HepG2 (cell line): ENCODE results near the gene C1orf141.
"Not testable (repeated sequence)": the region's sequence is repeated elsewhere in the genome, so short reads cannot be mapped to it uniquely, and the experiment has no call there.

Source experiments
- BORCS8-MEF2B ChIP-seq: sonication (generic); formaldehyde crosslinking; IDR thresholded peaks from 2 replicates; pipeline ENCODE4 v1.8.0; 2022; ENCODE audit warnings: mild to moderate bottlenecking, missing genetic modification reagents
- CTCF ChIP-seq: sonication (generic); formaldehyde crosslinking; IDR thresholded peaks from 2 replicates; pipeline ENCODE4 v1.5.0; 2020; ENCODE audit warnings: mild to moderate bottlenecking, missing genetic modification reagents, moderate library complexity
- HCFC1 ChIP-seq: fragments of 150-350 bp; IDR thresholded peaks from 2 replicates; pipeline ENCODE4 v1.6.1; 2014; ENCODE audit warnings: low read depth, low read length
- HOMEZ ChIP-seq: IDR thresholded peaks from 2 replicates; pipeline ENCODE4 v1.6.1; 2016; ENCODE audit warnings: low read depth
- JUND ChIP-seq: sonication (generic); formaldehyde crosslinking; IDR thresholded peaks from 2 replicates; pipeline ENCODE4 v1.8.0; 2022; ENCODE audit warnings: mild to moderate bottlenecking, missing genetic modification reagents
- SIN3A ChIP-seq: IDR thresholded peaks from 2 replicates; pipeline ENCODE4 v1.6.1; 2011; ENCODE audit warnings: low read depth, mild to moderate bottlenecking, control low read depth, low read length, borderline replicate concordance
- ZBTB20 ChIP-seq: sonication (generic); formaldehyde crosslinking; IDR thresholded peaks from 2 replicates; pipeline ENCODE4 v1.8.1; 2023; ENCODE audit warnings: missing genetic modification reagents, low read depth, mild to moderate bottlenecking, borderline replicate concordance
- ZBTB40 ChIP-seq, 2 experiments: fragments of 450-650 bp in 1 of 2; sonication (generic) in 1 of 2; formaldehyde crosslinking in 1 of 2; IDR thresholded peaks; 2 replicates each; pipeline versions ENCODE4 v1.6.1 to v1.8.0; 2016 to 2022; ENCODE audit warnings: antibody characterized with exemption in 1 of 2, mild to moderate bottlenecking in 1 of 2, missing genetic modification reagents in 1 of 2
- ZFP36 ChIP-seq: fragments of 150-350 bp; IDR thresholded peaks from 2 replicates; pipeline ENCODE4 v1.6.1; 2018; ENCODE audit warnings: borderline replicate concordance, low read length, low read depth; ENCODE audit not compliant: partially characterized antibody
- ZNF282 ChIP-seq: fragments of 450-650 bp; IDR thresholded peaks from 2 replicates; pipeline ENCODE4 v1.6.1; 2018; ENCODE audit not compliant: partially characterized antibody
- ZNF552 ChIP-seq: sonication (generic); formaldehyde crosslinking; IDR thresholded peaks from 2 replicates; pipeline ENCODE4 v1.9.0; 2022; ENCODE audit warnings: missing genetic modification reagents, mild to moderate bottlenecking, borderline replicate concordance
- ZNF781 ChIP-seq: sonication (generic); formaldehyde crosslinking; IDR thresholded peaks from 2 replicates; pipeline ENCODE4 v1.5.1; 2020; ENCODE audit warnings: borderline replicate concordance, mild to moderate bottlenecking, missing genetic modification reagents; ENCODE audit errors: not compliant biosample characterization

- not testable (repeated sequence) for TF ChIP-seq BORCS8-MEF2B (CRISPR knock-in tag); JUND (CRISPR knock-in tag); ZFP36; ZNF552 (CRISPR knock-in tag); ZBTB20; SIN3A; CTCF; HCFC1; ZBTB40 (IDR thresholded peaks at IDR 0.05); ZBTB40 (CRISPR knock-in tag; IDR thresholded peaks at IDR 0.05); ZNF282; ZNF781; HOMEZ (CRISPR knock-in tag)
Observed at GRCh38 chr1:67141832-67142231, 7.1 kb upstream of the C1orf141 start.
